Left lobe of liver (tissue), 2 donors: Measurements from ENCODE around the gene WASHC2C. TPM values are rescaled to one million over a fixed set of nuclear protein-coding genes. Genes with fewer than 3 reads are reported as not detected.
"Not testable (repeated sequence)": the region's sequence is repeated elsewhere in the genome, so short reads cannot be mapped to it uniquely, and the experiment has no call there.

Experiments
- ATAC-seq: fragments of 200-7000 bp; cut with Tn5 transposase; one replicate; pipeline ENCODE4 v1.9.1; 2020; ENCODE audit warnings: mild to moderate bottlenecking, moderate library complexity
- DNase-seq: peaks from one replicate; pipeline ENCODE4 v3.0.0-alpha.2; 2020; ENCODE audit warnings: low spot score
- total RNA-seq: library from RNA; stranded (reverse); gene quantifications from one replicate; pipeline ENCODE4 v1.2.1, GENCODE V29; 2021
- donor health status: DM: no; HTN: no; CAD: no; lungs with moderate emphysema.
- donor health status: DM: no; HTN: yes; CAD: no.

The WASHC2C gene
- total RNA-seq, 1 donor from 2014 or later, result 12.1 TPM

- not testable (repeated sequence) for DNase-seq, ATAC-seq
Observed at GRCh38 chr10:45757661-45758396, 30.8 kb downstream of the WASHC2C start.

GRCh38 chr10:45761622-45762021 lies 34.6 kb downstream of the WASHC2C start:
- DNase-seq, result not testable (repeated sequence)

DNA sequence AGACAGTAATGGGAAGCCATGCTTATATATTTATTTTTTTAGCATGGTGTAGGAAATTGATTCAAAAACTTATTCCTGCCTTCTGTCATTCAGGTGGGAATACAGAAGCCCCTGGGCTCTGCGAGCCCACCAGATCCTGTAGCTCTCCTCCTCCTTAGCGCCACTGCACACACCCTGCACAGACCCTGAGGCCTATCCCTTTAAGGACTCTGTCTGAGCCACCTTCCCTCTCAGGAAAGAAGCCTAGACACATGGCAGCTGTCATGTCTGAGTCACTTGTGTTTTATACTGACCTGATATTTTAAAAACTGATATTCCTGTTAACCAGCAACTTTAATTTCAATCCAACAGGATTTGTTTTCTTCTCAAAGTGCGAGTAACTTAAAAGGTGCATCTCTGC lies 36.0 kb downstream of the WASHC2C start:
- DNase-seq, ATAC-seq: not testable (repeated sequence)

More at GRCh38 chr10:45761622-45762021, 34.6 kb downstream of the WASHC2C start:
- ATAC-seq, result not testable (repeated sequence)

DNA sequence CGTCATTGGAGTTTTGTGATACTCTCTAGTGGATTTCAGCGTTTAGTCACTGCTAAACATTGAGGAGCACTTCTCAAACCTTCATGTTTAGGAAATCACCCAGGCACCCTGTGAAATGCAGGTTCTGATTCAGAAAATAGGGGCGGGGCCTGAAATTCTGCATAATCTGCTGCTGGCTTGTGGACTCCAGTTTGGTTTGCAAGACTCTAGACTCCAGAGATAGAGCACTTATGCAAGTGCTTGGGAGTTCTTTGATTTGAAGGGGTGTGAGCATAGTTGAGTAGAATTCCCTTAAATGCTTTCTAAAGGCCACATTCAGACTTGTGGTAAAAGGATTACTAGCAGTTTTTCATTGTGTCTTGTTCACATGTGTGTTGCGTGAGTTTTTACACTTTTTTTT lies 41.3 kb downstream of the WASHC2C start:
- not testable (repeated sequence) for ATAC-seq, DNase-seq

DNA sequence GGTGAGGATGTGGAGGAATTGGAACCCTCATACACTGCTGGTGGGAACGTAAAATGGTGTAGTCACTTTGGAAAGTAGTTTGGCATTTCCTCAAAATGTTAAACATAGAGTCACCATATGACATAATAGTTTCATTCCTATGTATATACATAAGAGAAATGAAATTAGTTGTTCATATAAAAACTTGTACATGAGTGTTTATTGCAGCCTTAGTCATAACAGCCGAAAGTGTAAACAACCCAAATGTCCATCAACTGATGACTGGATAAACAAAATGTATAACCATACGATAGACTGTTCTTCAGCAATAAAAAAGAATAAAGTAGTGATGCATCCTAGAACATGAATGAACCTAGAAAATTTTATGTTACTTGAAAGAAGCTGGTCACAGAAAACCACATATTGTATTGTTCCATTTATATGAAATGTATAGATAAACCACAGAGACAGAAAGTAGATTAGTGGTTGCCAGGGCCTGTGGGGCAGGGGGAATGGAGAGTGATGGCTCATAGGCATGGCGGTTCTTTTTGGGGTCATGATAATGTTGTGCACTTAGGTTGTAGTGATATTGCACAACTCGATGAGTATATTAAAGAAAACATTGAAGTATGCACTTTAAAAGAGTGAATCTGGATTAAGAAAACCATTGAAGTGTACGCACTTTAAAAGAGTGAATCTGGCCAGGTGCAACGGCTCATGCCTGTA lies 44.8 kb downstream of the WASHC2C start:
- DNase-seq, ATAC-seq: not testable (repeated sequence)

DNA sequence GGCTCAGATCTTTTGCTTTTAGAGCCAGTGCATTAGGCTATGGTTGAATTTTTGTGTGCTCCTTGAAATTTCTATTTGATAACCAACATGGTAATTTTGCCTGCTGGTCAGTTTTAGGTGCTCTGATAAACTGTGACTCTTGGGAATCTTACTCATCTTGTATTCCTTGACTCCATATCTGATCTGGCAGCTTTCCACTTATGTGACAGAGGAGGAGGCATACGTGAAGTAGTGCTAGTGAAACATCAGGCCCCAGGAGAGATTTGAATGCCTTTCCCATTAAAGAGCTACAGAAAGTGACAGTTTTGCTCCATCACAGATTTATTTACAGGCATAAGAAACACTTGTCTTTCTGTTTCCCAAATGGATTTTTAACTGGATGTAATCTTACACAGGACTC lies 59.2 kb downstream of the WASHC2C start:
- DNase-seq, ATAC-seq: not testable (repeated sequence)

- not testable (repeated sequence) for ATAC-seq, DNase-seq
Observed at GRCh38 chr10:45787212-45787741, 60.2 kb downstream of the WASHC2C start.

DNA sequence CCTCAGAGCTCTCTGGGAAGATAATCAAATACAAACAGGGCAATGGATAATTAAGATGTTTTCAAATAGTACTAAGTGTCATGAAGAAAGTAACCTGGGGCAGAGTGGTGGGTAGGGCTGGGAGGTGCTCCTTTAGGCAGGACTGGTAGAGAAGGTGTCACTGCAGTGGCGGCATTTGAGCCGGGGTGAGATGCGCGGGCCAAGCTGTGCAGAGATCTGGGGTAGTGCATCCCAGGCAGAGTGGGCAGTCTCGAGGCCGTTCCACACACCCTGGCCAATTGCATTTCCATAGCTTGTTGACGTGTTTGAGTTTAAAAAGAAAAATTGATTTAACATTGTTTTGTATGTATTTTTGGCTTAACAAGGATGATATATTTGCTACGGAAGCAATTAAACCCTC lies 62.9 kb downstream of the WASHC2C start:
- not testable (repeated sequence) for DNase-seq, ATAC-seq

GRCh38 chr10:45790694-45791426 lies 63.8 kb downstream of the WASHC2C start:
- DNase-seq, ATAC-seq: not testable (repeated sequence)

DNA sequence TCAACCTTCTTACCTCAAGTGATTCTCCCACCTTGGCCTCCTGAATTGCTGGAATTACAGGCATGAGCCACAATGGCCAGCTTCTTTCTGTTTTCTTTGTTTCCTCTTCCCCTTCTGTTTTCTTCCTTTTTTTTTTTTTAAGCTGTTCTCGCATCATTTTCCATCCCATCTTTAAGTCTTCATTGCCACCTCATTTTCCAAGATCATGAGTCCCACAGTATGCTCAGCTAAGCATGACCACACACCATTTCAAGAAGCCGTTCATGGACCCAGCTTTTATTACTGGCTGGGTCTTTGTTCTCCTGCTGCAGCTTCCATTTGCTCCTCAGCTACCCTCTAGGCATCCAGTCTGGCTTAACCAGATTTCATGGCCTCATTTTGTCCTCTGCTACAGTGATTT lies 67.7 kb downstream of the WASHC2C start:
- not testable (repeated sequence) for DNase-seq, ATAC-seq

DNA sequence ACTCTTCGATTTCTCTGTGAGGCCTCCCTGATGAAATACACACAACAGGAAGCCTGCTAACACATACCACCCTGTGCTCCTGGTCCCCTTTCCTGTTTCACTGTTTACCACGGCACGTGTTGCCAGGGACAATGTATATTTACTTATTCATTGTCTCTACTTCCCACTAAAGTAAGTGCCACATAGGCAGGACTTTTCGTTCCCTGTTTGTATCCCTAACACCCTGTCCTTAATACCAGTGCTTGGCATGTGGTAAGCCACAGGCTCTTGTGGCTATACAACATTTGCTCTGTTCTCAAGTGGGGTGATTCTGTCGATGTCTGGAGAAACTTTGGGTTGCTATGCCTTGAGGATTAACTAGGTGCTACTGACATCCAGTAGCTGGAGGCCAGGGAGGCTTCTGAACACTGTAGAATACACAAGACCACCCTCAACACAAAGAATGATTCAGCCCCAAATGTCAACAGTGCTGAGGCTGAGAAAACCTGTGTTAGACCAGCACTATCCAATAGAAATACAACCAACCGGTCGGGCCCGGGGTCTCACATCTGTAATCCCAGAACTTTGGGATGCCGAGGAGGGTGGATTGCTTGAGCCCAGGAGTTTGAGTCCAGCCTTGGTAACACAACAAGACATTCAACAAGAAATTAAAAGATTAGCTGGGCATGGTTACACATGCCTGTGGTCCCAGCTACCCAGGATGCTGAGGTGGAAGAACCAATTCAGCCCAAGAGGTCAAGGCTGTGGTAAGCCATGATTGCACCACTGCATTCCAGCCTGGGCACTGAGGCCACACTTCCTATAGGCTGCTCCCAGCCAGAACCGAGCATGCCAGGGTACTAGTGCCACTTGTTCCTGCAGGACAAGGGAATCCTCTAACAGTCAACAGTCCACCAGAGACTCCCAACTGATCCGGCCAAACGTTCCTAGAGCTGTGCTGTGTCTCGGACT lies 76.3 kb downstream of the WASHC2C start:
- not testable (repeated sequence) for ATAC-seq, DNase-seq

- not testable (repeated sequence) for DNase-seq, ATAC-seq
Observed at GRCh38 chr10:45804996-45805395, 77.9 kb downstream of the WASHC2C start.

DNA sequence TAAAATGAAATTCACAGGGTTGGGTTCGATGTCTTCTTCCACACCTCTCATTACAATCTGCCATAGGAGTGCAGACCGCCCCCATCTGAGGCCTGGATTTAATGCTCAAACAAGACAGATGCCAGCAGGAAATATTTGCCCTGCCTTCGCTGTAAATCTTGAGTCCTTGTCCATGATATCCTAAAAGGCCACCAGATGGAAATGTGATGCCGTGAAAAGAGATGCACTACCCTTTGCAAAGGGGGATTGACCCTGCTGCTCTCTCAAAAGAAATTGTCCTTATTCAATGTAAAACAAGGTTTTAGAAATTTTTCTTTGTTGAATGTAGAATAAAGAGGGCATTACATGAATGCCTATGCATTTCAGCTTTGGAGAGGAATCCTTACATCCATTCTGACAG lies 82.8 kb downstream of the WASHC2C start:
- DNase-seq (no peak), ATAC-seq (no peak)

- DNase-seq, result peak; percentile 60
- peak; percentile 91 for ATAC-seq
Observed at GRCh38 chr10:45811075-45811474, 84.0 kb downstream of the WASHC2C start.

DNA sequence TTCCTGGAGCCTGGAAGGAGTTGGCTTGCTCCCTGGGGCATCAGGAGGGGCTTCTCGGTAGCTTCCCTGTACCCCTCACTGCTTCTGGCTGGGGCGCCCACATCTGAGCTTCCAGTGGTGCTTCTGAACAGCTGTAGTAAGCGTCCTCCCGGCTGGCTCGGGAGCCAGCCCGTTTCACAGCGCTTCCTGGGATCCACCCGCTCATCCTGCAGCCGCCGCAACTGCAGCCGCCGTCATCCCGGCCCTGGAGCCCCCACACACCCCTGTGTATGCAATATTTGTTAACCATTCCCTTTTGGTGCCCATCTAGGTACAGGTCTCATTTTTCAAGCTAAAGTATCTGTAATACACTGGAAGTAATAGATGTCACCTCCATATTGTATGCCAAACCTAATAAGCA lies 85.9 kb downstream of the WASHC2C start:
- ATAC-seq, DNase-seq: not testable (repeated sequence)

GRCh38 chr10:45814146-45814545 lies 87.1 kb downstream of the WASHC2C start:
- not testable (repeated sequence) for ATAC-seq, DNase-seq

DNA sequence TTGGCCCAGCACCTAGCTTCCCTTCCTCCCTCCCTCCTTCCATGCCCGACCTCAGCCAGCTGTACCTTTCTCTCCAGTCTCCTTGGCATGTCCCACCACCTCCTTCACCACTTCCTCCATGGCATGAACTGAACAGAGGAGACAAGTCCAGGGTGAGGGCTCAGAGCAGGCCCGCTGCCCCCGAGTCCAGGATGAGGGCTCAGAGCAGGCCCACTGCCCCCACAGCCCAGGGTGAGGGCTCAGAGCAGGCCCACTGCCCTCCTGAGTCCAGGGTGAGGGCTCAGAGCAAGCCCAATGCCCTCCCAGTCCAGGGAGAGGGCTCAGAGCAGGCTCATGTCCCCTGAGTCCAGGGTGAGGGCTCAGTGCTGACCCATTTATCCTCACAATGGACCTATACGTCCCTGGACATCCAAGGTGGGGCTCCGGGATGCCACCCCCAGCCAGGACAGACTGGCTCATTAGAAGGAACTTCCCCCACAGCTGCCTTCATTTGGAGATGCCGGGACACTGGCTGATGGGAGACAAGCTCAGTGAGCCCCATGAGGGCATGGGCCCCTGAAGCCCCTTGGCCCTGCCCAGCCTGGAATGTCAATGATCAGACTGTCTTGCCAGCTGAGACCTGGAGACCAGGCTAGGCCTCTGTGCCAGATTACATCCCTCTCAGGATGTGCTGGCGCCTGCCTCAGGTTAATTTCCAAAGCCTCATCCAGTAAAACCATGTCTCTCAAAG lies 90.2 kb downstream of the WASHC2C start:
- DNase-seq, result no peak
- ATAC-seq, result no peak

- ATAC-seq (no peak), DNase-seq (no peak)
Observed at GRCh38 chr10:45817912-45818311, 90.8 kb downstream of the WASHC2C start.

GRCh38 chr10:45819552-45819951 lies 92.5 kb downstream of the WASHC2C start:
- no peak for ATAC-seq

More at GRCh38 chr10:45819552-45819951, 92.5 kb downstream of the WASHC2C start:
- DNase-seq, result no peak
